Mesendoderm (in vitro differentiated cells): ENCODE measurements around the gene SALL3.

ENCODE experiments used
- DNase-seq: peaks from one replicate; pipeline ENCODE4 v3.0.0; 2013
- H2AK5ac ChIP-seq: 2 replicates; pipeline ENCODE4 v1.6.1; 2013; ENCODE audit warnings: low read length, inconsistent platforms
- H2BK120ac ChIP-seq: 2 replicates; pipeline ENCODE4 v1.6.1; 2013; ENCODE audit warnings: low read depth, mild to moderate bottlenecking, low read length, moderate library complexity, mixed read lengths
- H2BK15ac ChIP-seq: replicated peaks from 2 replicates; pipeline ENCODE4 v1.6.1; 2013; ENCODE audit warnings: low read depth, mild to moderate bottlenecking, moderate library complexity
- H2BK5ac ChIP-seq: 2 replicates; pipeline ENCODE4 v1.6.1; 2013; ENCODE audit warnings: low read length, inconsistent platforms
- H3K18ac ChIP-seq: 2 replicates; pipeline ENCODE4 v1.6.1; 2013; ENCODE audit warnings: mild to moderate bottlenecking, low read length, mixed read lengths
- H3K23ac ChIP-seq: one replicate; pipeline ENCODE4 v1.6.1; 2013; ENCODE audit warnings: low read length
- H3K27ac ChIP-seq: 2 replicates; pipeline ENCODE4 v1.5.1; 2013; ENCODE audit warnings: low read depth, mild to moderate bottlenecking, inconsistent platforms, low read length, moderate library complexity
- H3K27me3 ChIP-seq: 2 replicates; pipeline ENCODE4 v1.6.1; 2013; ENCODE audit warnings: low read length, control low read depth, mild to moderate bottlenecking, inconsistent platforms; ENCODE audit not compliant: insufficient read depth, poor library complexity
- H3K36me3 ChIP-seq: 2 replicates; pipeline ENCODE4 v1.6.1; 2013; ENCODE audit warnings: low read length, inconsistent platforms; ENCODE audit not compliant: control insufficient read depth, insufficient read depth
- H3K4ac ChIP-seq: one replicate; pipeline ENCODE4 v1.6.1; 2013; ENCODE audit warnings: low read depth, mild to moderate bottlenecking, low read length, moderate library complexity
- H3K4me1 ChIP-seq: 2 replicates; pipeline ENCODE4 v1.6.1; 2013; ENCODE audit warnings: low read depth, low read length, inconsistent platforms; ENCODE audit not compliant: control insufficient read depth
- H3K4me2 ChIP-seq: 2 replicates; pipeline ENCODE4 v1.6.1; 2013; ENCODE audit warnings: low read length
- H3K4me3 ChIP-seq: 2 replicates; pipeline ENCODE4 v1.5.1; 2013; ENCODE audit warnings: mild to moderate bottlenecking, low read length
- H3K56ac ChIP-seq: one replicate; pipeline ENCODE4 v1.6.1; 2013; ENCODE audit warnings: low read length
- H3K79me1 ChIP-seq: 2 replicates; pipeline ENCODE4 v1.6.1; 2013; ENCODE audit warnings: low read length, inconsistent platforms
- H3K79me2 ChIP-seq: 2 replicates; pipeline ENCODE4 v1.6.1; 2013; ENCODE audit warnings: mild to moderate bottlenecking, low read length; ENCODE audit not compliant: control insufficient read depth, insufficient read depth
- H3K9ac ChIP-seq: 2 replicates; pipeline ENCODE4 v1.6.1; 2013; ENCODE audit warnings: low read length, inconsistent platforms
- H4K5ac ChIP-seq: one replicate; pipeline ENCODE4 v1.6.1; 2013; ENCODE audit warnings: low read length
- H4K8ac ChIP-seq: one replicate; pipeline ENCODE4 v1.6.1; 2013; ENCODE audit warnings: low read depth, mild to moderate bottlenecking, control low read depth, low read length, moderate library complexity
- whole genome bisulfite sequencing: extraction: QIAGEN DNeasy Blood & Tissue Kit; methylation state at CpG from one replicate; pipeline ENCODE4 v1.1.7; 2013; ENCODE audit warnings: low lambda C conversion rate, missing lambda C conversion rate; ENCODE audit not compliant: insufficient coverage; ENCODE audit errors: extremely low coverage; 5-methylcytosine and 5-hydroxymethylcytosine counted together

Gene SALL3

DNA sequence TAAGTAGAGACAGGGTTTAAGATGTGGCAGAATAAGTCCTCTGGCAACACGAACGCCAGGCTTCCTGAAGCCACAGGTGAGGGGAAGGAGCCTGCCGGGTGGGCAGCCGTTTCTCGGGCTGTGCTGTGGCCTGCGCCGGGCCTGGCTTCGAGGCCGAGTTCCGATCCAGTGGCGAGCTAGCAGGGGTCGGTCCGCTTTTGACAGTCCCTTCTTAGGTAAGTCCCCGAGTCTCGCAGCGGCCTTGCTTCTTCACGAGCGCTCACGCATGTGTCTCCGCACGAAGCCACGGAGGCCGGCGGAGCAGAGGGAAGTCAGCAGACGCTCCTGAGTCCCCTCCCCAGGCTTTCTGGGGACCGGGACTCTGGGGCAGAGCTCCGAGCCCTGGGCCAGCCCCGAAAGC lies 26.0 kb downstream of the SALL3 start:
- Histone ChIP-seq H2BK15ac (no peak overlapping the region), H4K8ac (no peak overlapping the region), H4K5ac (no peak overlapping the region), H3K27me3 (no peaks in the 10 kb centered on the region), H3K4me1 (no peaks in the 10 kb centered on the region), H3K56ac (no peak overlapping the region), H3K4me2 (no peak overlapping the region), H3K79me1 (no peaks in the 10 kb centered on the region), H2BK120ac (no peak overlapping the region), H3K27ac (no peak overlapping the region), H3K36me3 (no peaks in the 10 kb centered on the region), H3K9ac (no peak overlapping the region), H3K23ac (no peak overlapping the region), H2AK5ac (no peak overlapping the region), H3K79me2 (no peaks in the 10 kb centered on the region), H2BK5ac (no peak overlapping the region), H3K4me3 (no peak overlapping the region), H3K18ac (no peak overlapping the region), H3K4ac (no peak overlapping the region)
- DNase-seq, result no peak
- no CpG with 5 or more reads among the region's 28 CpGs for WGBS

DNA sequence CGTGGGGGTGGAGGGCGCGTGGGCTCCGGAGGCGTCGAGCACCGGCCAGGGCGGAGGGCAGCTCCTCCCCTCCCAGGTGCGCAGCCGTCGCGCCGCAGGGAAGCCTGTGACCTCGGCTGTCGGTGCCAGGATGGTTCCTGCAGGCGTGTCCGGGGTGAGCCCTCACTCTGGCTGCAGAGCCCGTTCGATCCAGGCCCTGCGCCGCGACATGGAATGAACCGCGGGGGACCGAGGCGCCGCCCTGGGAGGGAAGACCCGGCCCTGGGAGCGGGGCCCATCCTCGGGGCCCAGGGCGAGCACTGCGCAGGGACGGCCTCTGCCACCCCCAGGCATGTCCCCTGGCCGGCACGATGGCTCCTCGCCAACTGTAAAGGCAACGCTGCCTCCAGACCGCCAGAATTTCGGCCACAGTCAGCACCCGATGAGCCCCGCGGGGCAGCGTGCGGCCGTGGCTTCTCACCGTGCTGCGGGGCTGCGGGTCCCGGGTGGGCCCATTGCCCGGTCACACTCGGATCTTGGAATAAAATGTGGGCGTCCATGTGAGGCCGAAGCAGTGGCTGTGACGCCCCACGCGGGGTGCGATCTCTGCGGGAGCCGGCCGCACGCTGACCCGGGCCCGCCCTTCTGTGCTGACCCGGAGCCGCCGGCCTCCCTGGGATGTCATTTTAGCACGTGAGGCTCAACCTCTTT lies 26.6 kb downstream of the SALL3 start:
- Histone ChIP-seq H2AK5ac (no peak overlapping the region), H4K5ac (no peak overlapping the region), H3K56ac (no peak overlapping the region), H3K36me3 (no peaks in the 10 kb centered on the region), H3K23ac (no peak overlapping the region), H2BK15ac (no peak overlapping the region), H3K4me3 (no peak overlapping the region), H2BK120ac (no peak overlapping the region), H3K79me1 (no peaks in the 10 kb centered on the region), H3K27ac (no peak overlapping the region), H3K4ac (no peak overlapping the region), H3K4me2 (no peak overlapping the region), H4K8ac (no peak overlapping the region), H3K18ac (no peak overlapping the region), H3K27me3 (no peaks in the 10 kb centered on the region), H3K9ac (no peak overlapping the region), H3K4me1 (no peaks in the 10 kb centered on the region), H2BK5ac (no peak overlapping the region), H3K79me2 (no peaks in the 10 kb centered on the region)
- WGBS, result no CpG with 5 or more reads among the region's 67 CpGs
- no peak for DNase-seq

DNA sequence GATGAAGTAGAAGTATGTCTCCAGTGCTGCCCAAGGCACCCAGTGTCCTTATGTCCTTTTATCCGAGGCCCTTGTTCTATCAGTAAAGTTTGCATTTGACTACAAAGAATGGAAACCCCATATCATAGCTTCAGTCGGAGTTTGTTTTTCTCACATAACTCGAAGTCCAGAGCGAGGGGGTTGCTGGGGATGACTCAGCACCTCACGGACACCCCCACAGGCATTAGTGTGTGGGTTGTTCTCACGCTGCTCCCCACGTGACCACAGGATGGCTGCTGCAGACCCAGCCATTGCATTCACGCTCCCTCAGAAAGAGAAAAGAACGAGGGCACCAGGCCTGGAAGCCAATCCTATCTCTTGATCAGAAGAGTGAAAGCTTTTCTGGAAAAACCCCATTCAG lies 27.8 kb downstream of the SALL3 start:
- Histone ChIP-seq H3K79me1 (no peaks in the 10 kb centered on the region), H3K27ac (no peak overlapping the region), H2BK120ac (no peak overlapping the region), H2BK15ac (no peak overlapping the region), H3K4me3 (no peak overlapping the region), H3K4ac (no peak overlapping the region), H3K56ac (no peak overlapping the region), H3K4me1 (no peaks in the 10 kb centered on the region), H3K23ac (no peak overlapping the region), H3K79me2 (no peaks in the 10 kb centered on the region), H3K36me3 (no peaks in the 10 kb centered on the region), H3K18ac (no peak overlapping the region), H4K8ac (no peak overlapping the region), H3K9ac (no peak overlapping the region), H3K4me2 (no peak overlapping the region), H4K5ac (no peak overlapping the region), H2AK5ac (no peak overlapping the region), H2BK5ac (no peak overlapping the region), H3K27me3 (no peaks in the 10 kb centered on the region)
- no CpG with 5 or more reads among the region's 9 CpGs for WGBS
- no peak for DNase-seq

DNA sequence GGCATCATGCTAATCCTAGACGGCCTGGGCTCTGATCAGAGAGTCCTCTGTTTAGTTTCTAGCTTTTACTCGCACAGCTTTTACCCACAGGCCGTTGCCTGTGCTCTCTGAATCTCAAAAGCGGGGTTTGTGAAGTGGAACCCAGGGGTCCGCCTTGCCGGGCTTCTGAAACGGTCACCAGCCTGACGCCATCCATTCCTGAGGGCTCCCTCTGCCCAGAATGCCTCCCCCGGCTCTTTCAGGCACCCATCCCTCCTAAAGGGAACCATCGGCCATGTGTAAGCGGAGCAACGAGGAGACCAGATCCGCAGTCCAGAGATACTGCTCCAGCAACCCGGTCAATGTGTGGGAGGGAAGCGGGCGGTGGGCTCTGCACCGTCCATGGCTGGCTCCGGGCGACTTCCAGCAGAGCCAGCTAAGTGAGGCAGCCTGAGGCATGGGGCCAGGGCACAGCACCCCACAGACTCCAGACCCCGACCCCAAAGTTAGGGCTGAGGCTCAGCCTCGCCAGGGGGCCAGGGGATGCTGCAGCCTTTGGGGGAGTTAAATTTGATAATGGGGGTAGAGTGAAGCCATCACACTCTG lies 28.8 kb downstream of the SALL3 start:
- Histone ChIP-seq H3K36me3 (no peaks in the 10 kb centered on the region), H3K27ac (no peak overlapping the region), H3K4me1 (no peaks in the 10 kb centered on the region), H3K27me3 (no peaks in the 10 kb centered on the region), H2BK120ac (no peak overlapping the region), H2BK15ac (no peak overlapping the region), H4K8ac (no peak overlapping the region), H3K4me2 (no peak overlapping the region), H3K4ac (no peak overlapping the region), H4K5ac (no peak overlapping the region), H2AK5ac (no peak overlapping the region), H3K23ac (no peak overlapping the region), H2BK5ac (no peak overlapping the region), H3K4me3 (no peak overlapping the region), H3K79me1 (no peaks in the 10 kb centered on the region), H3K9ac (no peak overlapping the region), H3K56ac (no peak overlapping the region), H3K79me2 (no peaks in the 10 kb centered on the region), H3K18ac (no peak overlapping the region)
- no peak for DNase-seq
- WGBS, result no CpG with 5 or more reads among the region's 21 CpGs

DNA sequence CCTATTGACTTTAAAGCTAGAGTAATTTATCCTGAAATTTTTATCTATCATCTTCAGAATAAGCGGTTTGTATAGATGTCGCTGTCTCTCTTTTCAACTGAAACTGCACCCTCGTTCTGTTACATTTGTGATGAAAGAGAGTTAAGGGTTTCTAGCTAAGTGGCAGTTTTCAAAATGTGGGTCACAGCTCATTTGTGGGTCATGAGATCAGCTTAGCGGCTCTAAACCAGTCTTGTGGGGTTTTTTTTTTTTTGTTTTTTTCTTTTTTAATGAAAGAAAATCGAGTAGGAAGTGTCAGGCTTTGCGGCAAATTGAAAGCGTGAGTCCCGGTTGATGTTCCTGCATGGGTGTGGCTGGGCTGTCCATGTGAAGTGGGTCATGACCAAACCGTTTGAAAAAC lies 31.2 kb downstream of the SALL3 start:
- no peak overlapping the region for H2BK15ac ChIP-seq
- no peaks in the 10 kb centered on the region for H3K4me1 ChIP-seq
- no peak overlapping the region for H3K27ac ChIP-seq
- H3K18ac ChIP-seq, result no peak overlapping the region
- H3K4me2 ChIP-seq, result no peak overlapping the region
- no peak overlapping the region for H3K23ac ChIP-seq
- no peak overlapping the region for H2AK5ac ChIP-seq
- H2BK120ac ChIP-seq, result no peak overlapping the region
- H3K27me3 ChIP-seq, result no peaks in the 10 kb centered on the region
- no CpG with 5 or more reads among the region's 9 CpGs for WGBS
- no peak for DNase-seq
- H4K8ac ChIP-seq, result no peak overlapping the region
- no peak overlapping the region for H3K56ac ChIP-seq
- no peak overlapping the region for H3K4ac ChIP-seq
- no peak overlapping the region for H4K5ac ChIP-seq
- no peaks in the 10 kb centered on the region for H3K79me2 ChIP-seq
- no peaks in the 10 kb centered on the region for H3K36me3 ChIP-seq
- no peak overlapping the region for H3K4me3 ChIP-seq
- H2BK5ac ChIP-seq, result no peak overlapping the region
- H3K9ac ChIP-seq, result no peak overlapping the region
- no peaks in the 10 kb centered on the region for H3K79me1 ChIP-seq
